ENCODE measurements around the gene FCRL4.

Gene FCRL4

GRCh38 chr1:157597959-157598667, at the start of gene FCRL4:
Gene FCRL4, minus strand, starts transcription at chr1:157598085. Its CDS starts 141 bp downstream, at chr1:157597944.
- peak in 1 of 3 donors; percentile 7 for DNase-seq

GRCh38 chr1:157646144-157646543, 48.3 kb upstream of the FCRL4 start:
- DNase-seq, result peak; percentile 15 to 56 (median 55)

DNA sequence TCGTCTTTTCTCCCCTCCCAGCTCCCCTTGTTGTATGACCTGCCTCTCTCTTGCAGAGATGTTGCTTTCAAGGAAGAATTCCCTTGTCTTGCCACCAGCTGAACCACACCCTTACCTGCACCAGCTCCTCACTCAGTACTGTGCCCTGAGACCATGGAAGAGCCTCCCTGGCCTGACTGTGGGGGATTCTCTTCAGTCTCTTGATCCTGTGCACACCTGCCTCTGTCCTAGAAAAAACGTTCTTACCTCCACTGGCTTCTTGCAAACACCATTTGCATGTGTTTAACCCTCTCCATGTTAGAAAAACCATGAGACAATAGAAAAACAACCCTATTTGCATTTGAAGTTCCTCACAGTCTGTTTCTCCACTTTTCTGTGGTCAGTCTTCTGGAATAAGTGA, 43.3 kb upstream of the FCRL4 start:
- no peak for DNase-seq

DNA sequence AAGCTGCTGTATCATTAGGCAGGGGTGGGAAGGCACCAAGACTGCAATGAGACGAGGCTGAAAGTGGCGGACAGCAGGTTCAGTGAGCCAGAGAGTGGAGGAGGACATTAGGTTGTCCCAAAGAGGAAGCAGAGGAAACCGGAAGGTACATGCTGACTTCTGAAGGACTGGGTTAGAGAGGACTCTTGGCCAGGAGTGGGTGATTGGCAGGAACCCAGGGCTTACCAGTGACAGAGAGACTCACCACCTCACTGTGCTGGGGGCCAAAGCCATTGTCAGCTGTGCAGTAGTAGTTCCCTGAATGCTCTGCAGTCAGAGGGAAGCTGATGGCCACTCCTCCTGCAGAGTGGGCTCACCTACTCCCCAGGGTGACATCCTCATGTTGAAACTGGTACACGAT, 41.9 kb upstream of the FCRL4 start:
- DNase-seq, result peak in 2 of 3 donors; percentile 9 to 17

DNA sequence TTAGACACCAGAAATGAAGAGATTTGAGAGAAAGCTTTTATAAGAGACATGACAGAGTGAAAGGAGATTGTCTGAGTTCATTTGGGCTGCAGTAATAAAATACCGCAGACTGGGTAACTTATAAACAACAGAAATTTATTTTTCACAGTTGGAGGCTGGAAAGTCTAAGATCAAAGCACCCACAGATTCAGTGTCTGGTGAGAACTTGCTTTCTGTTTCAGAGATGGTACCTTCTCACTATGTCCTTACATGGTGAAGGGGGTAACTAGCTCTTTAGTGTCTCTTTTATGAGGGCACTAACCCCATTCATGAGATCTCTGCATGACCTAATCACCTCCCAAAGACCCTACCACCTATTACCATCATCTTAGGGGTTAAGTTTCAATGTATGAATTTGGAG, 30.9 kb upstream of the FCRL4 start:
- no peak for DNase-seq

DNA sequence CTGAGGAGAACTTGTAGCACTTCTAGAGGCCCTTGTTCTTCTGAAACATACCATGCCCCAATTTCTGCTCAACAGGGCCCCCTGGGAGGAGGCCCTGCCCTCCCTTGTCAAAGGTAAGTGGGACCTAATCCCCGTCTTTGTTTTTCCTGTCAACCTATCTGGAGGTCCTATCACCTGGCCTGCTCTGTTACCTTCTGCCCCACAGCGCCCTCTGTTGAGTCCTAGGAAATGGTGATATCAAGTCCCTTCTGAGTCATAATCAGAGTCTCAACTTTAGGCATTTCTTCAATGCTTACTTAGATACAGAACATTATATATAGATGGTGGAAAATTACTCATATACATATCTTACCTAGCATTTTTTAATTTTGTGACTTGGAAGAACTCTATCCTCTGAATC, 28.2 kb upstream of the FCRL4 start:
- peak; percentile 15 to 28 (median 21) for DNase-seq

- peak in 2 of 3 donors; percentile 27 to 32 for DNase-seq
Observed at GRCh38 chr1:157624471-157624870, 26.6 kb upstream of the FCRL4 start.

GRCh38 chr1:157622471-157622870, 24.6 kb upstream of the FCRL4 start:
- no peak for DNase-seq

DNA sequence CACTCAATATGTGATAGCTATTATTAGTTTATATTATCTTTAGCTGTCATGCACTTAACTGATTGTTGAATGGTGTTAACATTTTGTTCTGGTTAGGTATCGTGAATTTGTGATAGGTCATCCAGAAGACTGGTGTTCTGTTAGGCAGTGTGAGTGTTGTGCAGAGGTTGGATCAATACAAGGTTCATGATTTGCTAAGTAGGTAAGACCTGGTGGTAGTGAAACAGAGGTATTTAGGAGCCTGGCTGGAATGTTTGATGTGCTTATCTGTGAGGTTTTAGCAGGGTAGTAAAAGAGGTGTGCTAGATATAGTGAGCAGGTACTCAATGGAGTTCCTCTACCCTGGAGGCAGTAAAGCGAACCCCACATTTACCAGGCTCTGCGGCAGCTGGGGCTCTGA, 20.3 kb upstream of the FCRL4 start:
- DNase-seq, result no peak

GRCh38 chr1:157600236-157600635, 2.4 kb upstream of the FCRL4 start:
- DNase-seq, result no peak

- DNase-seq, result no peak
Observed at GRCh38 chr1:157596384-157596783, 1.5 kb downstream of the FCRL4 start.

DNA sequence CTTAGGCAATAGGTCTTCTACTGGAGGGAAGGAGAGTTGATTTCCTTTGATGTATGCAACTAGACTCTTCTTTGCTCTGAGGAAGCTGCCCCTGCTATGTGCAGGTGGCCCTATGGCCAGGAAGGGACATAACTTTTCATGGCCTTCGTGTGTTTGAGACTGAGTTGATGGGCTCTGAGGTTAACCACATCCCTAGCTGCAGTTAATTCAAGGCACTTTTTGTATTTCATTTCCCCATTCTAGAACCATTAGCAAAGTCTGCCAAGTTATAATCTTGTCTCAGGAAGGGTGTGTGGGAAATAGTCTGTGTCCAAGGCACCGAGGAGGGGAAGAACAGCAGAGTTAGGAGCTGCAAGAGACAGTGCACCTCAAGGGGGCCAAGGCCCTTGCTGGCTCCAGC, 2.5 kb downstream of the FCRL4 start:
- DNase-seq, result peak in 1 of 3 donors; percentile 18

- peak in 2 of 3 donors; percentile 20 to 37 for DNase-seq
Observed at GRCh38 chr1:157585984-157586383, 11.9 kb downstream of the FCRL4 start.

GRCh38 chr1:157584503-157584902, 13.4 kb downstream of the FCRL4 start:
- DNase-seq, result no peak

DNA sequence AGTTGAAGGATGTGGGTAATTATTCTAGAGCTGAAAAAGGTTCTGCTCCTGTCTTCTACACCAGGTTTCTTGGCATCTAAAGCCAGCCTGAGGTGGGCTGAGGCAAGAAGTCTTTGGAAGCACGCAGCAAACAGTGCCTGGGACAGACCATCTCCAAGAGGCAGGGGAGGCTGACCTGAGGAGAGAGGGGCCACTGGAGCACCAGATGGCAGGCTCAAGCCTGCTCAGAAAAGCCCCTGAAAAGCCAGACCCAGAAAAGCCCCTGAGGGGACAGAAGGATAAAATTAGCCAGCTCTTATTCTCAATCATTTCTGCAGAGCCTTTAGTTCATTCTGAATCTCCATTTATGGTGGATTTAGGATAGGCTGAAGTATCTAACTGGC, 17.1 kb downstream of the FCRL4 start:
- no peak for DNase-seq

DNA sequence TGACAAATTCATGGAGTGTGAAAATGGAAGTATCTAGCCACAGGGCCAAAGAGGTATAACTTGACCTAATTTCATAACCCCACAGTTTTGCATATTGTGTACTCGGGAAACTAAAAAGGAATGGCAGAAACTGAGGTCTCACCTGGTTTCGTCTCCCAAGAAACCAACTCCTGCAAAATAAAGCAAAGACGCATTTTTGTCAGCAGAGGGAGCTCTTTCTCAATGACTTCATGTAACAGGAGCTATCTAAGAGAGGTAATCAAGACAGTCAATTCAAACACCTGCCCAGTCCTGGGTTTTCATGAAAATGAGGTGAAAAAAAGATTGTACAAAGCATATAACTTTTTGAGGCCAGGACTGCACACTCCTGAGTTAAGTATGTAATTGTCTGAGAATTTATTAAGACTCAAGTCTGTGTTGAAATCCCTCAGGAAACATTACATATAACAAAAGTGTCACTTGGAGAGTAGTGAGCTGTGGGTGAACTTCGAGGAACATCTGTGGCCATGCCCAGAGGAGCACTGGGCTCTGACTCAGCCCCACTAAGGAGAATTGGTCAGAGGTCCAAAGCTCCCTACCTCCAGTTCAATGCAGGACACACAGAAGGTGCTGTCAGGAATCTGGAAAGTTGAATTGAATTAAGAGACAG, 17.6 kb downstream of the FCRL4 start:
- DNase-seq, result peak; percentile 58 to 82 (median 77)

- no peak for DNase-seq
Observed at GRCh38 chr1:157577420-157577819, 20.5 kb downstream of the FCRL4 start.

GRCh38 chr1:157575744-157576143, 22.1 kb downstream of the FCRL4 start:
- no peak for DNase-seq

DNA sequence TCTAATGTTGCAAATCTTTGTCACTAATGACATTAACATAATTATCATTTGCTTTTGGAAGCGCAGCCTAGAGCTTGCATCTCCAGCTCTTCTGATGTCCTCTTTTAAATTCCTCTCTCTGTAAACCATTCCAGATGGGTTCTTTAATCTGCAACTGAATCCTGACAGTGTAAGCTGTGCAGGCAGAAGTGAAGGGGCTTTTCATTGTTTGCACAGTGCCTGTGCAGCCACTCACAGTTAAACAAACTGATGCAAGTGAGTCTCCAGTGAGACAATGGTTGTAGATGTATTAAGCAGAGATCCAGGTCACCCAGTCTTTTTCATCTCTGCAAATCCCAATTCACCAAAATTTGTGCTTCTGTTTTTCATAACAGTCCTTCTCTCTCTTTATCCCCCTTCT, 23.0 kb downstream of the FCRL4 start:
- no peak for DNase-seq

DNA sequence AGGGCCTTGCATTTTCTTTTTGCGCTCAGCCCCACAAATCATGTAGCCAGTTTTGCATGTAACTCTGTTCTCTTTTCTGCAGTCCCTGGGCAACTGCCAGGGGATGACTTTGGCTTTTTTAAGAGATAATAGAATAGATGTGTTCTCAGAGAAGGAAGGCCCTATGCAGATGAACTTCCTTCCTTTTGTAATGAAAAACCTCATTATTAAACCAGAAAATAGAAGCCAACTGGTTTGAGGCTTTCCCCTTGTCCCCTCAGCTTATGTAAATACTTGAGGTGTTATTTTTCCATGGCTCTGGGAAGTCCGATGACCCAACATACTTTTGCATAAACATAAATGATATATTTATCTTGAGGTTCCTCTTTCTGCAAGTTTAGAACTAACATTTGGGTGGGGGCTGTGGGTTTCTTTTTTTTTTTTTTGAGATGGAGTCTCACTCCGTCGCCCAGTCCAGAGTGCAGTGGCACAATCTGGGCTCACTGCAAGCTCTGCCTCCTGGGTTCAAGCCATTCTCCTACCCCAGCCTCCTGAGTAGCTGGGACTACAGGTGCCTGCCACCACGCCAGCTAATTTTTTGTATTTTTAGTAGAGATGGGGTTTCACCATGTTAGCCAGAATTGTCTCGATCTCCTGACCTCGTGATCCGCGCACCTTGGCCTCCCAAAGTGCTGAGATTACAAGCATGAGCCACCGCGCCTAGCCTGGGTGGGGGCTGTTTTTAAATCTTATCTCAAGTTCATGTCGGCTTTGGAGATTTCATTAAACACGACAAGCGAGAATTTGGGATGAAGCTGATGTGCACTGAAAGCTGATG, 31.2 kb downstream of the FCRL4 start:
- peak; percentile 70 to 92 (median 81) for DNase-seq

DNA sequence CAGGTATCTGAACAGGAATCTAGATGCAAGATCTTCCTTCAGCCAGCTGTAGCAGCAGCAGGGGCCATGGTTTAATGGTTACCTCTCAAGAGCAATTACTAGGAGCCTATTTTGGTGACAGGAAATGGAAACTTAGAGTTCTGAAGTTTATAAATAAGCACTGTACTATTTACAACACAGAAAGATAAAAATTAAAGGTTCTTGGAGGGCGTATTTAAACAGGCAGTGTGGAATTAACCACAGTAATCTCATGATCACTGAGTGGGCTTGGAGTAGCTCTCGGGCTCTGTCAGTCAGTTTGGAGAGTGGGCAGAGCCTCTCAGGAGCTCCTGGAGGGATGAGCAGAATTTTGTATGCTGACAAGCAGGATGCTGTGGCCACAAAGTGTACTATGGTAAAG, 35.4 kb downstream of the FCRL4 start:
- DNase-seq, result no peak

- no peak for DNase-seq
Observed at GRCh38 chr1:157558119-157558518, 39.8 kb downstream of the FCRL4 start.

Data from suppressor macrophage treated with lipopolysaccharide for 1 hour (primary cell).